GM21619 (cell line): ENCODE measurements around the gene THPO.

ENCODE experiments used
- ATAC-seq: cut with Tn5 transposase; IDR thresholded peaks from one replicate; pipeline ENCODE4 v1.9.1; 2021; ENCODE audit not compliant: unreplicated experiment

Gene THPO

DNA sequence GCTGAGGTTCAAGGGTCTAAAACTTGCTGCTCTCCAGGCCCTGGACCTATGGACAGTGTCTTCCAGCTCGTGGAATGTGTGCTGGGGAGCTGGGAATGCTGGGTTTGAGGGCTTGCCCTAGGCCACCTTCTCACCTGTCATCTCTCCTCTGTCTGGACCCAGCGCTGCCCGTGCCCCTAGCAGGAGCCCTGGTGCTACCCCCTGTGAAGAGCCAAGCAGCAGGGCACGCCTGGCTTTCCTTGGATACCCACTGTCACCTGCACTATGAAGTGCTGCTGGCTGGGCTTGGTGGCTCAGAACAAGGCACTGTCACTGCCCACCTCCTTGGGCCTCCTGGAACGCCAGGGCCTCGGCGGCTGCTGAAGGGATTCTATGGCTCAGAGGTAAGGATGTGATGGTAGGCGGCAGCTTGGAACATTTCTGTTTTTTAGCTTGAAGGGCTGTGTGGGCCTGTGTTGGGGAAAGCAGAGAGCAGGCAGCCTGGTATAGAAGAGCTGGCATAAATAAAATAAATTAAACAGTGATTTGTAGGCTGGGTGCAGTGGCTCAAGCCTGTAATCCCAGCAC, 6.9 kb upstream of the THPO start:
- no peak for ATAC-seq

DNA sequence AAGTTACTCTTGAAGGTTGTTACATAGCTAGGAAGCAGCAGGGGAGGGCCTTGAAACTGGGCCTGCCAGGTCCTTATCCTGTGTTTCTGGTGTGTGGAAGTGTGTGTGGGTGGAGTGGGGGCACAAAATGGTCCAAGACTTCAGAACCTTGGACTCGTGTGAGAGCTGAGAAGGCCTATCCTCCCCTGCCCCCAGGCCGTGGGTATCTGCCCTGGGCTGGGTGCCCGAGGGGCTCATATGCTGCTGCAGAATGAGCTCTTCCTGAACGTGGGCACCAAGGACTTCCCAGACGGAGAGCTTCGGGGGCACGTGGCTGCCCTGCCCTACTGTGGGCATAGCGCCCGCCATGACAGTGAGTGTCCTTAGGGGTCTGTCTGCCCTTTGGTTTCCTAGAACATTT, 6.3 kb upstream of the THPO start:
- no peak for ATAC-seq

DNA sequence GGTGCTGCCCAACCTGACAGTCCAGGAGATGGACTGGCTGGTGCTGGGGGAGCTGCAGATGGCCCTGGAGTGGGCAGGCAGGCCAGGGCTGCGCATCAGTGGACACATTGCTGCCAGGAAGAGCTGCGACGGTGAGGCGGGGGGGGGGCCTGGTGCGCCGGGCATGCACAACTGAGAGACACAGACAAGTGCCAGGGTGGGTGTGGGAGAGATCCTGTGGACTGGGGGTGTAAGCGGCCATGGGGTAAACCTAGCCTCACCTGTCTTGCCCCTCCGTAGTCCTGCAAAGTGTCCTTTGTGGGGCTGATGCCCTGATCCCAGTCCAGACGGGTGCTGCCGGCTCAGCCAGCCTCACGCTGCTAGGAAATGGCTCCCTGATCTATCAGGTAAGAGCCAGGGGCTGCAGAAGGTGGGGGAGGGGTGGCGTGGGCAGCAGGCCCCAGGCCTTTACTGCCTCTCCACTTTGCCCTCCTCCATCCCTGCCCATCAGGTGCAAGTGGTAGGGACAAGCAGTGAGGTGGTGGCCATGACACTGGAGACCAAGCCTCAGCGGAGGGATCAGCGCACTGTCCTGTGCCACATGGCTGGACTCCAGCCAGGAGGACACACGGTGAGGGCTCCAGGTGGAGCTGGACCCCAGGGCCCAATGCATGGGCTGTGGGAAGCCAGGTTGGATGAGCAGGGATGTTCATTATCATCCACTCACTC, 5.2 kb upstream of the THPO start:
- no peak for ATAC-seq

DNA sequence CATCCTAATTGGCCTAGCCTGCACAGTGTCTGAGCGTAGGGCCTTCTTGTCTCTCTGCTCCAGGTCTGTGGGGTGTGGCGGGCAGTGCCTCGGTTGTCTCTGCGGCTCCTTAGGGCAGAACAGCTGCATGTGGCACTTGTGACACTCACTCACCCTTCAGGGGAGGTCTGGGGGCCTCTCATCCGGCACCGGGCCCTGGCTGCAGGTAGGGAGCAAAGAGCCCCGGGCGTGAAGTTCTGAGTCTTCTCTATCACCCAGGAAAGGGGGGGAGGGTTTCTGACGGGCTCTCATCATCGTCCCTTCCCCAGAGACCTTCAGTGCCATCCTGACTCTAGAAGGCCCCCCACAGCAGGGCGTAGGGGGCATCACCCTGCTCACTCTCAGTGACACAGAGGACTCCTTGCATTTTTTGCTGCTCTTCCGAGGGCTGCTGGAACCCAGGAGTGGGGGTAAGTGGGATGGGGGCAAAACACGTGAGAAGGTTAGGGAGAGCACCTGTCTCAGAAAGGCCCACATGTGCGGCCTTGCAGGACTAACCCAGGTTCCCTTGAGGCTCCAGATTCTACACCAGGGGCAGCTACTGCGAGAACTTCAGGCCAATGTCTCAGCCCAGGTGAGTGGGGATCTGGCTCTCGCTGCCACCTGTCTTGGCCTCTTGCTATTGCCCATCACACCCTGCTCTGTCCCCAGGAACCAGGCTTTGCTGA, 4.5 kb upstream of the THPO start:
- ATAC-seq: no peak

DNA sequence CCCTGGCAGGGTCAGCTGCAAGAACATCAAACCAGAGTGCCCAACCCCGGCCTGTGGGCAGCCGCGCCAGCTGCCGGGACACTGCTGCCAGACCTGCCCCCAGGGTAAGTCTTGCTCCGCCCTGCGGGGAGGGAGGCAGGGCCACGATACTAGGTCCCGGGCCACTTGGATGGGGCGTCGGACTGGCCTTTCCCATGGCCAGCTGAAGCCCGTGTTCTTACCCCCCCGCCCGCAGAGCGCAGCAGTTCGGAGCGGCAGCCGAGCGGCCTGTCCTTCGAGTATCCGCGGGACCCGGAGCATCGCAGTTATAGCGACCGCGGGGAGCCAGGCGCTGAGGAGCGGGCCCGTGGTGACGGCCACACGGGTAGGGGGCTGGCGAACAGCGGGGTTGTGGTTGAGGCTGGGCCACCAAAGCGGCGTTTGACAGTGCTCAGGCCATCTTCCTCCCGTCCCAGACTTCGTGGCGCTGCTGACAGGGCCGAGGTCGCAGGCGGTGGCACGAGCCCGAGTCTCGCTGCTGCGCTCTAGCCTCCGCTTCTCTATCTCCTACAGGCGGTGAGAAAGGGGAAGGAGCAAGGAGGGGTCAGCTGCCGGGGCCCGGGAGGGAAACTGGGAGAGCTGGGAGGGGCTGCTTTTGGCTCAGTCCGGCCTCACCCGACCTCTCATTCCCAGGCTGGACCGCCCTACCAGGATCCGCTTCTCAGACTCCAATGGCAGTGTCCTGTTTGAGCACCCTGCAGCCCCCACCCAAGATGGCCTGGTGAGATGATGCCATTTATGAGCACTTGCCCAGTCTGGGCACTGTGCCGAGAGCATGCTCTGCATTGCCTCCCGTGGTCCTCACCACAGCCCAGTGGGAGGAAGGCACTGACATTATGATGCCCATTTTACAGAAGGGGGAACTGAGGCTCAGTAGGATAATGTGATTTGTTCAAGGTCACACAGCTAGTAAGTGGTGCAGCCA, 3.5 kb upstream of the THPO start:
- ATAC-seq: no peak

DNA sequence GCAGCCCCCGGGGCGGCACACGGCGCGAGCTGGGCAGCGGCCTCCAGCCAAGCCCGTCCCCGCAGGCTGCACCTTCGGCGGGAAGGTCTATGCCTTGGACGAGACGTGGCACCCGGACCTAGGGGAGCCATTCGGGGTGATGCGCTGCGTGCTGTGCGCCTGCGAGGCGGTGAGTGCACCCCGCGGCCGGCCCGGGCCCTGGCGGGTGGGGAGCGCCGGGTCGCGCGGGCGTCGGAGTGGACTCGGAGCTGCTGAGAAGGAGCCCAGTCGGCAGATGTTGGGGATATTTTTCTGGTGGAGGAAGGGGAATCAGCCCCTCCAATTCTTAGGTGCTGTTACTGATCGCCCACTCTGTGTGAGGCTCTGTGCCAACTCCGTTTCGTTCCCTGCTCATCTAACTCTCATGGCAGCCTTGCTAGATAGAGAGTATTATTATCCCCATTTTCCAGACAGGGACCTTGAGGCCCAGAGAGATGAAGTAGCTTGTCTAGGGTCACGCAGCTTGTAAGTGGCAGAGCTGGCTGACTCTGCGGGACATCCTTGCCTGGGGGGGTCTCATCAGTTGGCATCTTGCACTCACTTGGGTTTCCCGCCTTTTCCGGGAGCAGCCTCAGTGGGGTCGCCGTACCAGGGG, 2.7 kb upstream of the THPO start:
- no peak for ATAC-seq

DNA sequence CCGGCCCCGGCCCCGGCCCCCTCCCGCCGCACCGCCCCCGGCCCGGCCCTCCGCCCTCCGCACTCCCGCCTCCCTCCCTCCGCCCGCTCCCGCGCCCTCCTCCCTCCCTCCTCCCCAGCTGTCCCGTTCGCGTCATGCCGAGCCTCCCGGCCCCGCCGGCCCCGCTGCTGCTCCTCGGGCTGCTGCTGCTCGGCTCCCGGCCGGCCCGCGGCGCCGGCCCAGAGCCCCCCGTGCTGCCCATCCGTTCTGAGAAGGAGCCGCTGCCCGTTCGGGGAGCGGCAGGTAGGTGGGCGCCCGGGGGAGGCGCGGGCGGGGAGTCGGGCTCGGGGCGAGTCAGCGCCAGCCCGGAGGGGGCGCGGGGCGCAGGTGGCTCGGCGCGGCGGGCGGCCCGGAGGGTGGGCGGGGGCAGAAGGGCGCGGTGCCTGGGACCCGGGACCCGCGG, 2.2 kb upstream of the THPO start:
- ATAC-seq: no peak

DNA sequence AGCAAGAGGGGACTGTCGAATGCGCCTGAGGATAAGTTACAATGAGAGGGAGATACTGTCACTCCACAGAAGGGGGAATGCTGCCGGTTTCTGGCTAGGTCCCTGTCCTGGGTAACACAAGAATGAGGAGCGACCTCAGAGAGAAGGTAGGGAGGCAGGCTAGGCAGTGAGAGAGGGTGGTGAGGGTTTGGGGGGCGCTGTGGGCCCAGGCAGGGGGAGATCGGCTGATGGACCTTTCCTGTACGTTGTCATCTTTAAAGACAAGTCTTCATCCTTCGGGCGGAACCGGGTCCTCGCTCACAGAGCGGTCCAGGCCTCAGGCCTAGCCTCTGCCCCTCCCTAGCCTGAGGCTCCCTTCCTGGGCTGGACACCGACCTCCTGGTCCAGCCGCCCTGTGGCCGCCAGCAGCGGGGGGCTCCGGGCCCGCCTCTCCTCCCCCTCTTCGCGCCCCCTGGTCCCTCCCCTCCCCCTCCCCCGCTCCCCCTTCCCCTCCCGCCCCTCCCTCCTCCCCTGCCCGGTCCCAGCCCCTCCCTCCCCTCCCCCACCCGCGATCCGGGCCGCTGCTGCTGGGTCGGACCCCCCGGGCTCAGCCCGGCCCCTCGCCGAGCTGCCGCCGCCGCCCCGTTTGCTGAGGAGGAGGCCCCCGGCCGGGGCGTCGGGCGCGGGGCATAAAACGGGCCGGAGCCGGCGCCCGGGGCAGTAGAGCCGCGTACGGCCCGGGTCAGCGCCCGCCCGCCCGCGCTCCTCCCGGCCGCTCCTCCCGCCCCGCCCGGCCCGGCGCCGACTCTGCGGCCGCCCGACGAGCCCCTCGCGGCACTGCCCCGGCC, 1.6 kb upstream of the THPO start, which contains the start of gene CHRD:
Gene CHRD (plus strand): TSS at position 697 of the 827 bp plus-strand sequence. CDS start 265 bp downstream, outside the sequence.
- ATAC-seq: no peak

DNA sequence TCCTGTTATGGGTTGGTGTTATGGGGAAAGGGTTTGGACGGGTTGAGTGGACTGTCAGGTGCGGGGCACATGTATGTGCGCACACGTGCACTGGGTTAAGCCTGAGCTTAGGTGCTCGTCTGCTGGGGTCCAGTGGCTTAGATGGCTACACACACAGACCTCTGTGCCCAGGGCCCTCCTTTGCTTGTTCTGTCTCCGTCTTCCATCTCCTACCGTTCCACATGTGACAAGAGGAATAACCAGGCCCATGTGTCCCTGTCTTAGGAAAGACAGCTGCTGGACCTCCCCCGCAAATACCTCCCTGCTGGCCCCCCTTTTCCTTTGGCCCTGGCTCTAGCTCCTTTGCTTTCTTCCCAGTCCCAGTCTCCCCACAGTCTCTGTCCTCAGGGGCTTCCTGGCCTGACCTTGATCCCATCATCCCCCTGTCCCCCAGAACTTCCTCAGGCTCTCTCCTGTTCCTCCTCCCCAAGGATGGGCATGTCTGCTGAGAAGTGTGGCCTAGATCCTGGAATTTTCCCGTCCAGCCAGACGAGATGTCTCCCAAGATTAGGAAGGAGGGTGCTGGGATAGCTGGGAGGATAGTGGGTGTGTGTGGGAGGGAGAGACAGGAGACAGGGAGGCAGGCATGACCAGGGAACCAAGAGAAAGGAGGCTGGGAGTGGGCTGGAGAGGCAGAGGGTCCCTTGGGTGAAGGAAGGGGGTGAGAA, 797 bp upstream of the THPO start:
- no peak for ATAC-seq

DNA sequence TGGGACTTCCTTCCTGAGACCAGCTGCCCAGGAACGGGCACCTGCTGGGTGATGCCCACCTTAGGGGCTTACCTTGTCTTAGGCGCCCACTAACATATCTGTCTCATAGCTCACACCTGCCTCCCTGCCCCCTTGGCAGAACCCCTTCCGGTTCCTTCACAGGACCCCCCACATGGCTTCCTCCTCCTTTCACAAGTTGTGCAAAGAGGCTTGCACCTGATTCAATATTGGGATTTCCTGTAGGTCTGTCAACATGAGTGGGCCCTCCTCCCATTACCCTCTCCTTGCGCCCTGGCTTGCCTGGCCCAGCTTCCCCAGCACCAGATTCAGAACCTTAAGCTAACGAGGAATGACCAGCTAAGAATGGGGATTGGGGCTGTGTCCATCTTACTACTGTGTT, 633 bp downstream of the THPO start:
- no peak for ATAC-seq

DNA sequence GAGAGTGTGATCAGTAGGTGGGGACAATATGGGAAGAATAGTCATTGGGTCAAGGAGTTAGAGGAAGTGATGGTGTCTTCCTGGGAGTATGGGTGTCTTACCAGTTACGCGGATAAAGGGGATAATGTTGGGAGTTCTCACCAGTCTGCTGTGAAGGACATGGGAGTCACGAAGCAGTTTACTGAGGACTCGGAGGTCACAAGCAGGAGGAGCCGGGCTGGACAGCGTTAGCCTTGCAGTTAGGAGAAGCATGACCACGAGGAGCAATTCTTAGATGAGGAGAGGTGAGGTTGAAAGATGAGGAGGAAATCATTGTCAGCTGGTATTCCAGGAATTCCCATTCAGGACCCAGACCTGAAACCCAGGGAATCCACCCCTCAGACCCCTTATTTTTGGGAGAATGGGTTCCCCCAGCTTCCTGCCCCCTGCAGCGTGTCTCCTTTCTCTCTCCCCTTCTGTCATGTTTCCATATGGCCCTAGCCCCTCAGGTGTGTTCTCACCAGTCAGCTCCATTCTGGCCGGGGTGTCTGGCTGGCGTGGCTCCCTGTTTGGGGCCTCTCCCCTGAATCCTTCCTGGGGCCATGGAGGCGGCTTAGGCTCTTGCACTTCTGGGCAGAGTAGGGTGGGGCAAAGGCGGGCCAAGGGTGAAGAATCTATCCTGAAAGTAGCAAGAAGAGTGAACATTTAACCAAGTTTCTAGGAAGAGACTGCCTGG, 2.1 kb downstream of the THPO start:
- ATAC-seq: no peak

DNA sequence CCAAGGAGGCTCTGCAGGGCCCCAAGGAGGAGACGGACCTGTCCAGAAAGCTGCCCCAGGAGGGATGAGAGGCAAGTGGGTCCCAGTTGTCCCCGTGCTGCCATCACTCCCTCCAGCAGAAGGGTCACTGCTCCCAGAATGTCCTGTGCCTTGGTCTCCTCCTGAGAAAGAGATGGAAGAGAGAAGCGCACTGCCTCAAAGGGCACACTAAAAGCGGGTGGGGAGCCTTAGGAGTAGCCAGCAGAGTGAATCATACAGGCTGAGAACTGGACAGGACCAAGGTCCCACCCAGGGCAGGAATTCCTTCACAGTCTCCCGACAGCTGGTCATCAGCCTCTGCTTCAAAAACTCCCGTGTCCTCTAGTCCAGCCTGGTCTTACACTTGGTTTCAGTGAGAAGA, 4.6 kb downstream of the THPO start:
- ATAC-seq: no peak

DNA sequence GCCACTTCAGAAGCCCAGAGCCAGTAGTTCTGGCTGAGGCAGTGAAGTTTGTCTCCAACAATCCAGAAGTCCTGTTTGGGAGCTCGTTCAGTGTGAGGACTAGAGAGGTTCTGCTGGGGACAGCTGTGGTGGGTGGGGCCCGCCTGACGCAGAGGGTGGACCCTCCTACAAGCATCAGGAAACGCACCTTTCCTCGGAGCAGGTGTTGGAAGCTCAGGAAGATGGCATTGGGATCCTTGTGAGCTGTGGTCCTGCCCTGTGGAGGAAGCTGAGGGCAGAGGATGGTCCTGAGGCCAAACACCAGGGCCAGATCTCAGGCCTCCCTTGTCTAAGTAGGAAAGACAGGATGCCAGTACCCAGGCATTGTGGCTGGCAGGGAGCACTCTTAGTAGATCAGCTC, 5.1 kb downstream of the THPO start:
- ATAC-seq: no peak

DNA sequence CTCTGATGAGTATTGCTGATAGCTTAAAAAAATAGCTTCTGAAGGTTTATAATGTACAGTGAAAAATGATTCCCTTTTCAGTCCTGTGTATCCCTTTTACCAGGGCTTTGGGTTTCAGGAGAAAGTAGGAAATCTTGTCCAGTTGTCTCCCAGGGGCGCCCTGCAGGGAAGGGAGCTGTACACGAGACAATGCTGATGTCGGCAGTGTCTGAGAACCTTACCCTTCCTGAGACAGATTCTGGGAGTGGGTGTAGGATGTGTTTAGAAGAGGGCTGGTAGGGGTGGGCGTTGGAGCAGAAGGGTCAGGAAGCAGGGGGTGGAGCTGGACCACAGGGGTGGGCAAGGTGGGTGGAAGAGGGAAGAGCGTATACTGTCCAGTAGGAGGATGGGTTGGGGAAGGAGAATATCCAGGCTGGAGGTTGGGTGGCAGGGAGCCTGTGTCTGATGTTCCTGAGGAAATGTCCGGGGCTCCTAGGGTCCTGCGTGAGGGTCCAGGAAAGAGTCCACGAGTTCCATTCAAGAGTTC, 5.6 kb downstream of the THPO start:
- ATAC-seq: no peak

DNA sequence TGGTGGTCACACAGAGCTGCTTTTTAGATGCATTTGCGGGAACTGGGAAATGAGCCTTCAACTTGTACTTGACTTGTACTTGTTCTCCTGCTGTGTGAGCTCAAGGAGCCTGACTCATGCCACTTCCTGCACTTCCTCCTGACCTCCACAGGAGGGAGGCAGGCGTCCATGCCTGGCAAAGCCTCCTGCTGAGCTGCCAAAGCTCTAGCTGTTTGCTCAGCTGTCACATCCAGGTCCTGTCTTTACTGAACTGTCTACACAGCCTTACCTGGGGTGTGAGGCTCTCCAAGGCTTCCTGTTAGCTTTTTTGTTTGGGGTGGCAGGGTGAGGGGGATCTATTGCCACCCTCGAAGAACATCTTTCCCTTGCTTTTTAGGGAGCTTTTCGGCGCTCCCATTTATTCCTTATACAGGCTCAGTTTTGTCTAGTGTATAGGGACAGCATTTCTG, 6.4 kb downstream of the THPO start:
- ATAC-seq: peak; percentile 66

DNA sequence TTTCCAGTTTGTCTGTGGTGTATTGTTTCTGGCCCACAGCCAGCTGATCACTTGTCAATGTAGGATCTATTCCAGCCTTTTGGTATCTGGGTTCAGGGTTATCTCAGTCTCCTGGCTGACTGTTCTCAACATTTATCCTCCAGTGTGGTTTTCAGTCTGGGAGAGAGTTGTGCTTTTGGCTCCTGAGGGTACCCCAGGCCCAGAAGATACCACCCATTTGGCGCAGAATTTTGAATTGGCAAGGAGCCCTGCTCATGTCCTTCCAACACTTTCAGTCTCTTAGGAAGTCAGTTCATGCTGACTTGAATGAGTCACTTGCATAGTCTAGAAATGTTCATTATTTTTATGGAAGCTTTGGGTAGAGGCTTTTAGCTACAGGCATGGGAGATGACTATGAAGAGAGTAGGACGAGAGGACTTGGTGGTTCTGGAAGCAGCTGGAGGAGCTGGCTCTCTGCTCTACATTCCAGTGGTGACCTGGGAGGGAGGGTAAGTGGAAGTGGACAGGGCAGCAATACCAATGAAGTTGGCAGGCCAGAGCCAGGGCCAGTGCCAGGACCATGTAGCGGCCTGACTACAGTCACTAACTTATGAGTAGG, 9.3 kb downstream of the THPO start:
- ATAC-seq: no peak

DNA sequence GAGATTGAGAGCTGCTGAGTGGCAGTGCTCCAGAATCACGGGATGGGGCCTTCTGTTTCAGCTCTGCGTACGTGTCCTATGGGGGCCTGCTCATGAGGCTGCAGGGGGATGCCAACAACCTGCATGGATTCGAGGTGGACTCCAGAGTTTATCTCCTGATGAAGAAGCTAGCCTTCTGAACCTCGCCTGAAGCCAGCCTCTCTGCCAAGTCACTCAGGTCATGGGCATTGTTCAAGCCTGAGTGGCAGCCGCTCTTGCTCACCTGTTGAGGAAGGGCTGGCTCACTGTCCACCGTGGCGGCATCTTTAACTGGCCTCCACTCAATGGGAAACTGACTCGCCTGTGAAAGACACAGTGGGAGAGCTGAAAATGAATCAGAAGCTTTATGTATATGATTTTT, 9.9 kb downstream of the THPO start:
- no peak for ATAC-seq
